Measurements from ENCODE around the gene PHKA1. TPM values are rescaled to one million over a fixed set of nuclear protein-coding genes. Genes with fewer than 3 reads are reported as not detected.
"Not testable (repeated sequence)": the region's sequence is repeated elsewhere in the genome, so short reads cannot be mapped to it uniquely, and the experiment has no call there.

Gene PHKA1
- total RNA-seq, 2 donors from 2014 or later, result 5.9 to 7.5 TPM

DNA sequence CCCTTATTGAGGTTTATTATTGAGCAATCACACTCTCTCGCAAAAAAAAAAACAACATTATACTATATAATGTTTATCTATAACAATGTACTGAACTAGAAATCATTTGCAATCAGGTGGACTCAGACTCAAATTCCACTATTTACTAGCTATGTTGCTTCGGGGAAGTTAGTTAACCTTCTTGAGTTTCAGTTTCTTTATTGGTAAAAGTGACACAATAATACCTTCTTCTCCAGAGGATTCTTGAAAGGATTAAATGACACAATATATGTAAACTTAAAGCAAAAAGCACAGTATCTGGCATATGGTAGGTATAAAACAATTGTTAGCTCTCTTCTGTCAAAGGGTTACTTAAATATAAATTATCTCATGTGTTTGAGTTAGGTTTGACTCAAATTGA, 110.0 kb downstream of the PHKA1 start:
- Mint-ChIP-seq H3K9me3 (no peaks in the 10 kb centered on the region), H3K4me1 (ENCODE audit: low read depth) (peaks cover 10% of the 10 kb centered on the region), H3K27me3 (ENCODE audit: low read depth) (peaks cover 53% of the 10 kb centered on the region), H3K36me3 (ENCODE audit: insufficient read depth in 2 of 2) (peaks cover under 1 to 2% of the 10 kb centered on the region in 2 donors), H3K27ac (no peak overlapping the region), H3K4me3 (no peak overlapping the region)
- DNase-seq (no peak), ATAC-seq (replicated peaks in 1 of 2) (peak in 1 of 2 donors; percentile 62)

DNA sequence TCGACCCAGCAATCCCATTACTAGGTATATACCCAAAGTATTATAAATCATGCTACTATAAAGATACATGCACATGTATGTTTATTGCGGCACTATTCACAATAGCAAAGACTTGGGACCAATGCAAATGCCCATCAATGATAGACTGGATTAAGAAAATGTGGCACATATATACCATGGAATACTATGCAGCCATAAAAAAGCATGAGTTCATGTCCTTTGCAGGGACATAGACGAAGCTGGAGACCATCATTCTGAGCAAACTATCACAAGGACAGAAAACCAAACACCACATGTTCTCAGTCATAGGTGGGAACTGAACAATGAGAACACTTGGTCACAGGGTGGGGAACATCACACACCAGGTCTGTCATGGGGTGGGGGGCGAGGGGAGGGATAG, 123.1 kb downstream of the PHKA1 start:
- H3K9me3 Mint-ChIP-seq; H3K27ac Mint-ChIP-seq; H3K36me3 Mint-ChIP-seq (ENCODE audit: insufficient read depth in 2 of 2); ATAC-seq (replicated peaks in 1 of 2); H3K4me1 Mint-ChIP-seq (ENCODE audit: low read depth); DNase-seq; H3K4me3 Mint-ChIP-seq: not testable (repeated sequence)
- peaks cover 33% of the 10 kb centered on the region for H3K27me3 Mint-ChIP-seq (ENCODE audit: low read depth)

DNA sequence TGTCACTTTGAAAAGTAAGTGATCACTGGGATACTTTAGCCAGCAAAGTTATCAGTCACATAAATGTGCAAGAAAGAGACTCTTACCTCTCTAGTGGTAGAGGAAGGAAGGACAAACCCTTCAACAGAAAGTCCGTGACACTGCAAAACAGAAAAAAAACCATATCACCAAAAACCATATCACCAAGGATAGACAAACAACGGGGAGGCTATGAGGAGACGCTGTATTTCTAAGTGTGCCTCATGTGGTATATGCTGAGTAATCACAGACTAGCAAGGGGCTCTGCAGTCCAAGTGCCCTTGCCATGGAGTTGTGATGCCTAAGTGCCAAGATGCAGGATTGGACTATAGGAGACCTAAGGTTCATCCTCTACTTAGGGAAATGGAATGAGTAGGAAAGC, 129.9 kb downstream of the PHKA1 start:
- ATAC-seq (replicated peaks in 1 of 2), result no peak
- peaks cover 31% of the 10 kb centered on the region for H3K27me3 Mint-ChIP-seq (ENCODE audit: low read depth)

DNA sequence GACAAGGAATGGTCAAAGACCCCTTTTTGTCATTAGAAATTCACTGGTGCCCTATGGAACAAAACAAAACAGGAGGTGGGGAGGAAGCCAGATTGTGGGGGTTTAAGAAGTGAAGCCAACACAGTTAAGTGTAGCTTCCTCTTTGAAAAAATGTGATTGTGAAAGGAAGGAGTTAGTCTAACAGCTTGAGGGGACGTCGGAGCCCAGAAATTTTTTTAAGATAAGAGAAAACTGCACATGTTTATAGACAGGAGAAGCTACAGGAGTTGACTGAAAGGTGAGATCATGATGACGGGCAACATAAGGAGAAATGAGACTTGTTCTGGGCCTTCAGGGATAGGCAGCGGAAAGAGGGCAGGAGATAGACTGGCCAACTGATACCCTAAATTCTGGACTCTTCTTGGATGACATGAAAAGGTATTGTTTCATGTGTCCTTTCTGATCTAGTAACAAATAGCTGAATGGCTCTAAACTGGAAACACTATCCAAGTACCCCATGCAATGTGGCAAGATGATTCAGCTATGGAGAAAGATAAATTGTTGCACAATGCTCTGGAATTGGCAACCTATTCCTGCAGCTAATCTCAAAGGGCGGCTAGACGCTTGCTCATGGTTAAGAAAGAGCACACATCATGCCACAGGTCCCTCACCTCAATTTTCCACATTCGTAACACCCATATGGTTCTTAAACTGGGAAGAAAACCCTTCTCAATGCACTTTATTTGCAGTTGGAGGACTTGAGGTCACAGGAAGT, 137.8 kb downstream of the PHKA1 start:
- no peak for DNase-seq
- Mint-ChIP-seq H3K9me3 (no peaks in the 10 kb centered on the region), H3K27me3 (ENCODE audit: low read depth) (peaks cover 23% of the 10 kb centered on the region), H3K4me3 (no peak overlapping the region), H3K36me3 (ENCODE audit: insufficient read depth in 2 of 2) (peaks cover 0 to 4% of the 10 kb centered on the region in 2 donors), H3K27ac (no peak overlapping the region), H3K4me1 (ENCODE audit: low read depth) (no peaks in the 10 kb centered on the region)
- ATAC-seq (replicated peaks in 1 of 2), result no peak

More for the DNA sequence above, 129.9 kb downstream of the PHKA1 start:
- Mint-ChIP-seq H3K9me3 (no peaks in the 10 kb centered on the region), H3K36me3 (ENCODE audit: insufficient read depth in 2 of 2) (peaks cover 0 to 3% of the 10 kb centered on the region in 2 donors), H3K4me3 (no peak overlapping the region), H3K27ac (no peak overlapping the region), H3K4me1 (ENCODE audit: low read depth) (no peaks in the 10 kb centered on the region)
- no peak for DNase-seq

DNA sequence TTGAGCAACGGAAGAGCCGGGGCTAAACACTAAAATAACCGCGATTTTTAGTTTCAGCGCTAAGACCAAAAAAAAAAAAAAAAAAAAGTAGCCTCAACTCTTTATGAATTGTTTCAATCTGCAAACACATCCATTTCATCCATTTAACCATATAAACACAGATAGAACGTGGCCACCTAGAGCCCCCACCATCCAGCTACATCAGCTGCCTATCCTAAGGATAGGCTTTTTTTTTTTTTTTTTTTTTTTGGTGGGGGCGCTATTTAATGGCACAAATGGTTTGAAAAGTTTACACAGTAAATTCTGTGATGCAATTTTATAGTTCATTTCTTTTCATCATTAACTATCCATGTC, 141.0 kb downstream of the PHKA1 start:
- ATAC-seq (replicated peaks in 1 of 2) (peak; percentile 24 to 25), DNase-seq (no peak)
- H3K4me3 Mint-ChIP-seq, result peak overlapping the region; percentile 86 to 99
- peaks cover 0 to 5% of the 10 kb centered on the region in 2 donors for H3K36me3 Mint-ChIP-seq (ENCODE audit: insufficient read depth in 2 of 2)
- no peak overlapping the region for H3K27ac Mint-ChIP-seq
- peaks cover 15% of the 10 kb centered on the region for H3K27me3 Mint-ChIP-seq (ENCODE audit: low read depth)
- H3K9me3 Mint-ChIP-seq, result no peaks in the 10 kb centered on the region
- H3K4me1 Mint-ChIP-seq (ENCODE audit: low read depth), result peaks cover 4% of the 10 kb centered on the region

DNA sequence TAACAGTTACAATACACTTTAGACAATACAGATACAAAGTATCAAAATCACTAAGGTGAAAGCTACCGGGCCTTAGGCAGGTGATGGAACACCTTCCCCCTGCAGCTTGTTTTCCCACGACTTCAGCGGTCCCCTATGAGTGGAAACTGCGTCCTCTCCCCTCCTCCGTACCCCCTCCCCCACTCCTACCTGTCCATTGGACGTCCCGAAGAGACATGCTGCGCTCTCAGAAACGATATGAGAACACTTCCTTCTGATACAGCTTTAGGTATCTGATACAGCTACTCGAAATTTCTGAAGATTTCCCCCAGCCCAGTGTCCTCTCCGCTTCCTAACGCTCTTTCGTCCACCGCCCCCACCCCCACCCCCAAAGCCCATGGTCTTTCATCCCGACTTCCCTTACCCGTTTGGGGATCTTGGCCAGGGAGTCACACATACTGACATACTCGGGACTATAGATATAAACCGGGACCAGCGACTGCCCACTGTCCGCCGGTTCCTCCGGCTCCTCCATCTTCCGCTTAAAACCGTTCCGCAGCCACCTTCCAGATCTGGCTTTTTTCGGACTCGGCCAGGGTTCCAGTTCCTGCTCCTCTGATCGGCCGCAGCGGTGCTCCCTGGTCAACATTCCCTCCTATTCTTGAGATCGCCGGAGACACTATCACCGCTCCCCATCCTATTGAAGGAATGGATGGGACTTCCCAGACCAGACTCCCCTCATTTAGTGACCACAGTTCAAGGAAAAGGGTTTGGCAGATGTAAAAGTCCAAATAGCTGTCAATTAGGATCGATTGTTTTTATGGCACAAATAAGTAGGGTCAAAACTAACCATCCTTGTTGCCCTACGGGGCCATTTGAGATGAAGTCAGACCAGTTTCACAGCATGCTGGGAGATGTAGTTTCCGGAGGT, 141.6 kb downstream of the PHKA1 start, which contains the start of gene HDAC8:
Gene HDAC8, minus strand, starts transcription at position 596 of the 910 bp plus-strand sequence. Its CDS starts 82 bp downstream, at position 514.
- no peaks in the 10 kb centered on the region for H3K9me3 Mint-ChIP-seq
- peaks cover 4% of the 10 kb centered on the region for H3K4me1 Mint-ChIP-seq (ENCODE audit: low read depth)
- H3K27ac Mint-ChIP-seq, result peak within 1 kb of the TSS; percentile 98
- peak within 1 kb of the TSS; percentile 86 to 99 for H3K4me3 Mint-ChIP-seq
- H3K36me3 Mint-ChIP-seq (ENCODE audit: insufficient read depth in 2 of 2), result peaks cover 0 to 6% of the 10 kb centered on the region in 2 donors
- peak; percentile 49 to 53 for DNase-seq
- ATAC-seq (replicated peaks in 1 of 2), result peak; percentile 92 to 93
- peaks cover 15% of the 10 kb centered on the region for H3K27me3 Mint-ChIP-seq (ENCODE audit: low read depth)

DNA sequence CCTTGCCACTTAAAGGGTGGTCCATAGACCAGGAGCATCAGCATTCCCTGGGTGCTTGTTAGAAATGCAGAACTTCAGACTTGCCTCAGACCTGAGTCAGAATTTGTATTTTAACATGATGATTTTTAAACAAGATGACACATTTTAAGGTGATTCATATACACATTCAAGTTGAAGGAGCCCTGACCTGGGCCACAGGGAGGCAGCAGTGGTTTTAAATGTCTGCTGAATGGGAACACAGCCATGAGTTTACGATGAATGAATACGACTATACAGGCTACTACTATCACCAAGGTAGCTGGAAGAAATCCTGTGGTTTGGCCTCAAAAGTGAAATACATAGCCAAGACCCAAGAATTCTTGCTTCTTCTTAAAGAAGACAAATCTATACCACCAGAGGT, 144.3 kb downstream of the PHKA1 start:
- H3K27me3 Mint-ChIP-seq (ENCODE audit: low read depth), result peaks cover 6% of the 10 kb centered on the region
- peaks cover 7 to 8% of the 10 kb centered on the region in 2 donors for H3K36me3 Mint-ChIP-seq (ENCODE audit: insufficient read depth in 2 of 2)
- ATAC-seq (replicated peaks in 1 of 2), result peak in 1 of 2 donors; percentile 38
- peak in 1 of 2 donors; percentile 5 for DNase-seq
- no peaks in the 10 kb centered on the region for H3K9me3 Mint-ChIP-seq
- no peak overlapping the region for H3K27ac Mint-ChIP-seq
- H3K4me3 Mint-ChIP-seq, result no peak overlapping the region
- H3K4me1 Mint-ChIP-seq (ENCODE audit: low read depth), result peaks cover 4% of the 10 kb centered on the region

DNA sequence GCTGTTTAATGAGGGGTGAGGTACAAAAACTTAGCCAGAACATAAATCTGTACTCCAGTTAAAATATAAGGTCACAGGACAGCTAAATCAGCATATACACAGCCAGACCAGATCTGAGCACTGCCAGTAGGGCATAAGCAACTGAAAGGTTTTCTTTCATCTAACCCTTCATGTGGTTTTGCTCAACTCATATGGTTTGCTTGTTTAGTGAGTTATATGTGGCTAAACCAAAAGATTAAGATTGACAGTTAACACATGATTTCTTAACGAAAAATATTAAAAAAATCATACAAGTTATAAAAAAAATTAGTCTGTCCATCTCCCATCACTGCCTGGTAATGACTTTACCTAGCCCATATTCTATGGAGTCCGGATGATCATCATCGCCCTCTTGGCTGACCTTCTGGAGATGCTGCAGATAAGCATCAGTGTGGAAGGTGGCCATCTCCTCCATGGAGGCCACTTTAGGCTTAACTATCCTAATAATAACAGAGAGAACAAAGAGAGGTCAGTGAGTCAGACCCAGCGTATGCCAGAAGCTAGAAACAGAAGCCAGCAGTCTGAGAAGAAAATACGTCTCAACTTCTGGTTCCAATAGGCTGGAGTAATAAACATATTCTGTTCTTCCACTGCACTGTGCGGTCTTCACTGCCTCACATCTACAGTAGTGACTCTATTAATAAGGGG, 145.6 kb downstream of the PHKA1 start:
- DNase-seq (no peak), ATAC-seq (replicated peaks in 1 of 2) (no peak)
- peaks cover 4% of the 10 kb centered on the region for H3K4me1 Mint-ChIP-seq (ENCODE audit: low read depth)
- H3K9me3 Mint-ChIP-seq, result no peaks in the 10 kb centered on the region
- no peak overlapping the region for H3K27ac Mint-ChIP-seq
- H3K27me3 Mint-ChIP-seq (ENCODE audit: low read depth), result peaks cover 6% of the 10 kb centered on the region
- H3K4me3 Mint-ChIP-seq, result no peak overlapping the region
- H3K36me3 Mint-ChIP-seq (ENCODE audit: insufficient read depth in 2 of 2), result peaks cover 7 to 8% of the 10 kb centered on the region in 2 donors

DNA sequence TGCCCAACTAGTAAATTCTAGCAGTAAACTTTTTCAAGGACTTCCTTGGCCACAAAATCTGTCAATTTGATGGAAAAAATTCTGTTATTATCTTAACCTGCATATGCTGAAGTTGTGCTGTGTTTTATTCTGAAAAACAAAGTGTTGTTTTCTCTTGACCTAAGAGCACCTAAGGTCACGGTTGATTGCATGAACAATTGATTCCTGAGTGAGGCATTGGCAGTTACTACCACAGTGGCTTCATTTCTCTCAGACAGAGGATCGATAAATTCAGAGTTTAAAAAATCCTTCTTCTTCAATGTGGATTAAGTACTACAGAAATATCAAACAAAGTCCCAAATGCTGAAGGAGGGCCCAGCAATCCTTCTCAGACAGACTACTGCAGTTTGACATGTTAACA, 147.7 kb downstream of the PHKA1 start:
- Mint-ChIP-seq H3K9me3 (no peaks in the 10 kb centered on the region), H3K4me3 (no peak overlapping the region), H3K4me1 (ENCODE audit: low read depth) (peaks cover 4% of the 10 kb centered on the region), H3K27ac (no peak overlapping the region), H3K36me3 (ENCODE audit: insufficient read depth in 2 of 2) (peaks cover 5 to 7% of the 10 kb centered on the region in 2 donors), H3K27me3 (ENCODE audit: low read depth) (peaks cover 6% of the 10 kb centered on the region)
- ATAC-seq (replicated peaks in 1 of 2), result no peak
- no peak for DNase-seq

DNA sequence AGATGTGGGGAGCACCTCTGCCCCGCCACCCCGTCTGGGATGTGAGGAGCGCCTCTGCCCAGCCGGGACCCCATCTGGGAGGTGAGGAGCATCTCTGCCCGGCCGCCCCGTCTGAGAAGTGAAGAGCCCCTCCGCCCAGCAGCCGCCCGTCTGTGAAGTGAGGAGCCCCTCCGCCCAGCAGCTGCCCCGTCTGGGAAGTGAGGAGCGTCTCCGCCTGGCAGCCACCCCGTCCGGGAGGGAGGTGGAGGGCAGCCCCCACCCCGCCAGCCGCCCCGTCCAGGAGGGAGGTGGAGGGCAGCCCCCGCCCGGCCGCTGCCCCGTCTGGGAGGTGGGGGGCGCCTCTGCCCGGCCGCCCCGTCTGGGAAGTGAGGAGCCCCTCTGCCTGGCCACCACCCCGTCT, 154.5 kb downstream of the PHKA1 start:
- DNase-seq; H3K9me3 Mint-ChIP-seq; H3K27me3 Mint-ChIP-seq (ENCODE audit: low read depth); H3K36me3 Mint-ChIP-seq (ENCODE audit: insufficient read depth in 2 of 2); H3K4me3 Mint-ChIP-seq; H3K27ac Mint-ChIP-seq; ATAC-seq (replicated peaks in 1 of 2); H3K4me1 Mint-ChIP-seq (ENCODE audit: low read depth): not testable (repeated sequence)

DNA sequence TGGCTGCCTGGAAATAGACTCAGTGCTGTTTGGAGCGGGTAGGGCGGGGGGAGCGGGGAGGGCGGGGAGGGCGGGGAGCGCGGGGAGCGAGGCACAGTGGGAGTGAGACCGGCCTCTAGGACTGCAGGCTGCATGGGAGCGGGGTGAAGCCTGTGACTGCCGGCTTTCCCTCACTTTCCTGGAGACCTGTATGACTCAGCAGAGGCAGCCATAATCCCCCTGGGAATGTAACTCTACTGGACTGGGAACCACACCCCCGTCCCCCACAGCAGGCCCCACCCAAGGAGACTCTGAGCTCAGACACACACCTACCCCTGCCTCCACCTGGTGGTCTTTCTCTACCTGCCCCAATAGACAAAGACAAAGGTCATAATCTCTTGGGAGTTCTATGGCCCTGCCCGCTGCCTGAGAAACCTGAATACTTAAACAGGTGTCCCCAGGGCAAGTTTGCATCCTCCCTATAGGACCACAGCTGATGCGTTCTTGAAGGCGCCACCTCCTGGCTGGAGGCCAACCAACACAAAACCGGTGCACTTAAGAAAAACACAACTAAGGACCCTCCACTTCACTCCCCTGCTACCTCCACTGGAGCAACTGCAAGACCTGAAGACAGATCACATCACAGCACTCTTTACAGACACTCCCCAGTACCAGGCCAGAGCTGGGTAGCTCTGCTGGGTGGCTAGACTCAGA, 159.5 kb downstream of the PHKA1 start:
- DNase-seq (no peak), ATAC-seq (replicated peaks in 1 of 2) (no peak)
- Mint-ChIP-seq H3K36me3 (ENCODE audit: insufficient read depth in 2 of 2) (peaks cover 0 to 2% of the 10 kb centered on the region in 2 donors), H3K4me3 (no peak overlapping the region), H3K27me3 (ENCODE audit: low read depth) (peaks cover 9% of the 10 kb centered on the region), H3K27ac (no peak overlapping the region), H3K4me1 (ENCODE audit: low read depth) (no peaks in the 10 kb centered on the region), H3K9me3 (no peaks in the 10 kb centered on the region)

DNA sequence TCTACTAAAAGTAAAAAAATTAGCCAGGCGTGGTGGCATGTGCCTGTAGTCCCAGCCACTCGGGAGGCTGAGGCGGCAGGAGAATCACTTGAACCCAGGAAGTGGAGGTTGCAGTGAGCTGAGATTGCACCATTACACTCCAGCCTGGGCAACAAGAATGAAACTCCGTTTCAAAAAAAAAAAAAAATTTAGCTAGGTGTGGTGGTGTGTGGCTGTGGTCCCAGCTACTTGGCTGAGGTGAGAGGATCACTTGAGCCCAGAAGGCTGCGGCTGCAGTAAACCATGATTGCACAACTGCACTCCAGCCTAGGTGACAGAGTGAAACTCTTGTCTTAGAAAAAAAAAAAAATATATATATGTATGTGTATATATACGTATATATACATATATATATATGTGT, 161.7 kb downstream of the PHKA1 start:
- ATAC-seq (replicated peaks in 1 of 2); H3K4me3 Mint-ChIP-seq; H3K27ac Mint-ChIP-seq; DNase-seq; H3K4me1 Mint-ChIP-seq (ENCODE audit: low read depth); H3K36me3 Mint-ChIP-seq (ENCODE audit: insufficient read depth in 2 of 2); H3K27me3 Mint-ChIP-seq (ENCODE audit: low read depth); H3K9me3 Mint-ChIP-seq: not testable (repeated sequence)

Data from activated T-cell treated with anti-CD3 and anti-CD28 coated beads, Interleukin-2, amount 50 U/mL, for 72 hours (primary cell).